ENCODE data around the gene HS6ST3. TPM values are rescaled to one million over a fixed set of nuclear protein-coding genes. Genes with fewer than 3 reads are reported as not detected.

The HS6ST3 gene
- total and polyA plus RNA-seq, 2 experiments from 2014 or later: 2.2 to 2.7 TPM

- no peaks in the 10 kb centered on the region for H3K36me3 ChIP-seq (replicated peaks; ENCODE audit: insufficient read depth, low read depth)
- DNase-seq (ENCODE audit: low spot score): peak; percentile 59
- 49% methylated on average over 3 of the region's 3 CpGs for WGBS (ENCODE audit: low lambda C conversion rate, missing lambda C conversion rate)
- no peak overlapping the region for H3K27ac ChIP-seq
- H3K79me2 ChIP-seq: no peaks in the 10 kb centered on the region
- no peaks in the 10 kb centered on the region for H4K20me1 ChIP-seq (ENCODE audit: insufficient read depth, poor library complexity, severe bottlenecking)
- H3K9me3 ChIP-seq (ENCODE audit: low read depth): no peaks in the 10 kb centered on the region
- H2AFZ ChIP-seq: peak overlapping the region; percentile 13
- no peaks in the 10 kb centered on the region for H3K4me1 ChIP-seq (ENCODE audit: insufficient read depth)
- no peak overlapping the region for H3K4me2 ChIP-seq
- H3K9me2 ChIP-seq (replicated peaks; ENCODE audit: insufficient read depth): no peaks in the 10 kb centered on the region
- no peak for TF ChIP-seq EZH2 (IDR thresholded peaks at IDR 0.05; ENCODE audit: borderline replicate concordance)
- peak; percentile 51 for TF ChIP-seq CTCF (IDR thresholded peaks at IDR 0.05; ENCODE audit: poor library complexity)
- H3K27me3 ChIP-seq: no peaks in the 10 kb centered on the region
- no peak overlapping the region for H3K4me3 ChIP-seq
These were observed 51.1 kb downstream of the HS6ST3 start for GRCh38 chr13:96141032-96141431.

GRCh38 chr13:96159725-96160124, 69.8 kb downstream of the HS6ST3 start:
- H2AFZ ChIP-seq: no peak overlapping the region
- no peaks in the 10 kb centered on the region for H3K36me3 ChIP-seq (replicated peaks; ENCODE audit: insufficient read depth, low read depth)
- H3K27me3 ChIP-seq: no peaks in the 10 kb centered on the region
- H3K4me3 ChIP-seq: no peak overlapping the region
- no peak for DNase-seq (ENCODE audit: low spot score)
- no peaks in the 10 kb centered on the region for H3K79me2 ChIP-seq
- no peak overlapping the region for H3K27ac ChIP-seq
- 96% methylated on average over 2 of the region's 2 CpGs for WGBS (ENCODE audit: low lambda C conversion rate, missing lambda C conversion rate)
- H3K4me2 ChIP-seq: no peak overlapping the region
- TF ChIP-seq CTCF (IDR thresholded peaks at IDR 0.05; ENCODE audit: poor library complexity) (no peak), EZH2 (IDR thresholded peaks at IDR 0.05; ENCODE audit: borderline replicate concordance) (no peak), EZH2phosphoT487 (IDR thresholded peaks at IDR 0.05; ENCODE audit: low read depth, severe bottlenecking, unreplicated experiment) (no peak)
- H3K9me3 ChIP-seq (ENCODE audit: low read depth): no peaks in the 10 kb centered on the region
- H3K4me1 ChIP-seq (ENCODE audit: insufficient read depth): no peaks in the 10 kb centered on the region
- H3K9me2 ChIP-seq (replicated peaks; ENCODE audit: insufficient read depth): no peaks in the 10 kb centered on the region
- H4K20me1 ChIP-seq (ENCODE audit: insufficient read depth, poor library complexity, severe bottlenecking): no peaks in the 10 kb centered on the region

- Histone ChIP-seq H4K20me1 (ENCODE audit: insufficient read depth, poor library complexity, severe bottlenecking) (no peaks in the 10 kb centered on the region), H3K4me2 (no peak overlapping the region), H3K4me1 (ENCODE audit: insufficient read depth) (no peaks in the 10 kb centered on the region), H2AFZ (no peak overlapping the region), H3K4me3 (no peak overlapping the region), H3K27me3 (no peaks in the 10 kb centered on the region), H3K79me2 (no peaks in the 10 kb centered on the region), H3K9me2 (replicated peaks; ENCODE audit: insufficient read depth) (no peaks in the 10 kb centered on the region), H3K36me3 (replicated peaks; ENCODE audit: insufficient read depth, low read depth) (no peaks in the 10 kb centered on the region), H3K27ac (no peak overlapping the region), H3K9me3 (ENCODE audit: low read depth) (no peaks in the 10 kb centered on the region)
- 53% methylated on average over 3 of the region's 3 CpGs for WGBS (ENCODE audit: low lambda C conversion rate, missing lambda C conversion rate)
- no peak for DNase-seq (ENCODE audit: low spot score)
- no peak for TF ChIP-seq CTCF (IDR thresholded peaks at IDR 0.05; ENCODE audit: poor library complexity)
- TF ChIP-seq EZH2 (IDR thresholded peaks at IDR 0.05; ENCODE audit: borderline replicate concordance): no peak
- TF ChIP-seq EZH2phosphoT487 (IDR thresholded peaks at IDR 0.05; ENCODE audit: low read depth, severe bottlenecking, unreplicated experiment): no peak
These were observed 71.2 kb downstream of the HS6ST3 start for GRCh38 chr13:96161141-96161540.

GRCh38 chr13:96165840-96166239, 75.9 kb downstream of the HS6ST3 start:
- no peak overlapping the region for H3K4me3 ChIP-seq
- DNase-seq (ENCODE audit: low spot score): no peak
- 89% methylated on average over 1 of the region's 1 CpG for WGBS (ENCODE audit: low lambda C conversion rate, missing lambda C conversion rate)
- H3K9me3 ChIP-seq (ENCODE audit: low read depth): no peaks in the 10 kb centered on the region
- no peaks in the 10 kb centered on the region for H3K79me2 ChIP-seq
- TF ChIP-seq EZH2phosphoT487 (IDR thresholded peaks at IDR 0.05; ENCODE audit: low read depth, severe bottlenecking, unreplicated experiment) (no peak), CTCF (IDR thresholded peaks at IDR 0.05; ENCODE audit: poor library complexity) (no peak), EZH2 (IDR thresholded peaks at IDR 0.05; ENCODE audit: borderline replicate concordance) (no peak)
- H3K36me3 ChIP-seq (replicated peaks; ENCODE audit: insufficient read depth, low read depth): no peaks in the 10 kb centered on the region
- H3K27me3 ChIP-seq: no peaks in the 10 kb centered on the region
- H3K9me2 ChIP-seq (replicated peaks; ENCODE audit: insufficient read depth): no peaks in the 10 kb centered on the region
- no peaks in the 10 kb centered on the region for H3K4me1 ChIP-seq (ENCODE audit: insufficient read depth)
- H2AFZ ChIP-seq: no peak overlapping the region
- H4K20me1 ChIP-seq (ENCODE audit: insufficient read depth, poor library complexity, severe bottlenecking): no peaks in the 10 kb centered on the region
- H3K4me2 ChIP-seq: no peak overlapping the region
- H3K27ac ChIP-seq: no peak overlapping the region

Measured in hepatocyte (in vitro differentiated cells).